Measurements from ENCODE around the gene EPN1.
"Not testable (repeated sequence)": the region's sequence is repeated elsewhere in the genome, so short reads cannot be mapped to it uniquely, and the experiment has no call there.

Gene EPN1

GRCh38 chr19:55720214-55720746, 45.3 kb downstream of the EPN1 start:
- no peak for DNase-seq (ENCODE audit: low read depth)

GRCh38 chr19:55720801-55721200, 45.8 kb downstream of the EPN1 start:
- DNase-seq (ENCODE audit: low read depth), result no peak

- no peak for DNase-seq (ENCODE audit: low read depth)
Observed at GRCh38 chr19:55723491-55723890, 48.5 kb downstream of the EPN1 start.

GRCh38 chr19:55730378-55730777, 55.4 kb downstream of the EPN1 start:
- not testable (repeated sequence) for DNase-seq (ENCODE audit: low read depth)

- no peak for DNase-seq (ENCODE audit: low read depth)
Observed at GRCh38 chr19:55738302-55738701, 63.3 kb downstream of the EPN1 start, which contains the start of gene NLRP9. Gene NLRP9 (minus strand): TSS chr19:55738402. CDS start chr19:55738374, 28 bp downstream.

- no peak for DNase-seq (ENCODE audit: low read depth)
Observed at GRCh38 chr19:55750715-55751114, 75.7 kb downstream of the EPN1 start.

GRCh38 chr19:55753401-55753800, 78.4 kb downstream of the EPN1 start:
- no peak for DNase-seq (ENCODE audit: low read depth)

- DNase-seq (ENCODE audit: low read depth), result not testable (repeated sequence)
Observed at GRCh38 chr19:55756808-55757207, 81.8 kb downstream of the EPN1 start.

- not testable (repeated sequence) for DNase-seq (ENCODE audit: low read depth)
Observed at GRCh38 chr19:55758797-55759196, 83.8 kb downstream of the EPN1 start, which contains the start of gene RFPL4A. Gene RFPL4A (plus strand): TSS chr19:55759097. CDS start chr19:55761801, 2,704 bp downstream.

Measured in activated T-cell treated with anti-CD3 and anti-CD28 coated beads for 1 hour (primary cell).